Germinal center (tissue), 1 donor: ENCODE results near the gene PAGE4.

Experiments used
- DNase-seq: peaks from one replicate; pipeline ENCODE4 v3.0.0; 2012; ENCODE audit warnings: mixed read lengths, low spot score

Gene PAGE4

DNA sequence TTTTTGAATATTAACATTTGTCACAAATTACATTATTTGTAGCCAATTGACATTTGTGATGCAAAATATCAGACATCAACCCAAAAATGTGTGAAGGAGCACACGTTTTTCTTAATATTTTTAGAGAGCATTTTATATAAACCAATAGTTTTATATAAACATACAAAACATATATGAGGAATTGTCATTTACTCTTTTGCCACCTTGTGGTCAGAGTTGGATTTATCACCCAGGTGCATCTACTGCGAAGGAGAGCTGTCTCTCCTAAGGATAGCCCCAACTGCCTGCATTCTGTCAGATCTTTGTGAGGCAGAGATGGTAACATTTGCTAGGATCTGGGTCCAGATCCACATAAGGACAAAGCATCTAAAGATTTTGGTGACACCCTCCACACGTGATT lies 47.6 kb downstream of the PAGE4 start:
- DNase-seq, result peak; percentile 40

DNA sequence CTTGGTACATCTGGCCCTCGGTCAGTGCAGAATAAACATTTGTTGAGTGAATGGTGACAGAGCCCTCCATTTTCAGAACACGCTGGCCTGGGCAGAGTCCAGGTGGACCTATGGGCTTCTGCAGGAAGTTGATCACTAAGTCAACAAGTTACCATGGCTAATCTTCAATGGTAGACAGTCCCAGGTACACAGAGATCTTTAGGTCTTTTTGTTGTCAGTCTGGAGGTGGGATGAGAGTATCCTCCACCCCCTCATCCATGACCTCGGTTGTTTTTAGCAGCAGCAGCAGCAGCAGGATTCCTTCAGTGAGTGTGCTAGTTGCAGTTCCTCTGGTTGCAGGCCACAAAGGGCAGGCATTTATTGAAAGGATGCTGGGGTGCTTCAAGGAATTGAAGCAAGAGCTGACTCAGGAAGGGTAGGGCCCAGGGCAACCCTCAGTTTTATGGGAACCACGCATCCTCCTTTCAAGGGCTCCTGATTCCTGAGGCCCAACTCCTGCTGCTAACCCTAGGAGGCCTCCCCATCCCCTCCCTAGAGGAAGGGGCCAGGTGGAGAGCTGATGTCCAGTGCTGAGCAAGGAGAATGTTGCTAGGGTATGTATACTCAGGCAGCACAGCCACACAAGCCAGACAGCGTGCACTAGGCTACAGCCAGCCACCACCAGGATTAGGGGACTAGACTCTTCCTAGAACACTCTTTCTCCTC lies 48.4 kb downstream of the PAGE4 start:
- no peak for DNase-seq

DNA sequence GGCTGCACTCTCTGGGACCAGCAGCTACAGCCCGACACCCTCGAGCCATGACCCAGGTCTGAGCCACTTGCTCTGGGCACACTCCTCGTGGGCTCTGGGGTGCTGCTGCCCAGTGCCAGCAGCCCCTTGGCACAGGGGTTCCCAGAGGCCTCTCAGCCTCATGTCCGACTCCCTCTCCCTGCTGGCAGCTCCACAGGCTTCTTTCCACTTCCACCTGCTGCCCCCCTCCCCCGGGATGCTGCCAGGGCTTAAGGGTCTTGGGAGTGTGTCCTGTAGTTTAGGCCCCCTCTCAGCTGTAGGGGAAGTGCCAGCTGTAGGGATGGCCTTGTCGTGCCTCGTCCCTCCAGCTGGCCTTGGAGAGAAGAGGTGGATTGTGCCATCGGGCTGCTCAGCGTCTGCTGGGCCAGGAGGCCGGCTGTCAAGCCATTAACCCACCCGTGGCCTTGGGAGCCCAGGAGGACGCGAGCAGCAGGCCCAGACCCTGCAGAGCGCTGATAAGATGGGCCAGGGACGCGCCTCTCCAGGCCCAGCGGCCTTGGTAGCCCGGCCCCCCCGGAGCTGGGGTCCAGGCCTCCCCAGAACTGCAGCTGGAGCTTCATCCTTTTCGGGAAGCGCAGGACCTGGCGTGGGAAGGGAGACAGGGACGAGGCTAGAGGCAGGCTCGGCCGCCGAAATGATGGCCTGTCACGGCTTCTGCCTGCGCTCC lies 49.2 kb downstream of the PAGE4 start:
- no peak for DNase-seq

DNA sequence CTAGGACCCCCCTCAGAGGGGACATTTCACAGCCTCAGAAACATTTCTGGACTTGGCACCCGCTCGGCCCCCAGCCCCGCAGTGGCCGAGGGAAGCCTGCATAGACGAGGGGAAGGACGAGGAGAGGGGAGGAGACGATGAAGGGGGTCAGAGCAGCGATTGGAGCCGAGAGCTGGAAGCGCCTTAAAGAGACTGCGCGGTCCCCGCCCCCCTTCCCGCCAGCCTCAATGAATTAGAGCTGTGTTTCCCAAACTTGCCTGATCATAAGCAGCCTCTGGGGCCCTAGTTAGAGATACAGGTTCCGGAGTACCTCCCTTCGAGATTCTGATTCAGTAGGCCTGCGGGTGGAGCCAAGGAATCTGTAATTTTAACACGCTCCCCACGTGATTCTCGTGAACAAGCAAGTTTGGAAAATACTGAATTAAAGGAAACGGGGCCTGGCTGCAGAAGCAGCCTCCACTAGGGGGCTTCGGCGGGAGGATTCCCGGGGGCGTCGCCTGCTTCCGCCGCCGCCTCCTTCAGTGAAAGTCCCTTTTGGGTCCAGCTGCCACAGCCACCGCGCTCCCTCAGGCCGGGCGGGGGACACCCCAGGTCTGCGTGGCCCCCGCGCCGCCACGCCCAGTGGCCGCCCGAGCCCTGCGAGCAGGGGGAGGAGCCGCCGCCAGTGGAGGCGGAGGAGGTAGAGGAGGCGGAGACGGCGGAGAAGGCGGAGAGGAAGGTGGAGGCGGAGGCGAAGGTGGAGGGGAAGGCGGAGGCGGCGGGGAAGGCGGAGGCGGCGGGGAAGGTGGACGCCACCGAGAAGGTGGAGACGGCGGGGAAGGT lies 49.9 kb downstream of the PAGE4 start, which contains the start of gene USP27X:
TSS of gene USP27X (plus strand) at position 651 of the 822 bp plus-strand sequence. CDS start 824 bp downstream, outside the sequence.
- DNase-seq, result peak; percentile 71

DNA sequence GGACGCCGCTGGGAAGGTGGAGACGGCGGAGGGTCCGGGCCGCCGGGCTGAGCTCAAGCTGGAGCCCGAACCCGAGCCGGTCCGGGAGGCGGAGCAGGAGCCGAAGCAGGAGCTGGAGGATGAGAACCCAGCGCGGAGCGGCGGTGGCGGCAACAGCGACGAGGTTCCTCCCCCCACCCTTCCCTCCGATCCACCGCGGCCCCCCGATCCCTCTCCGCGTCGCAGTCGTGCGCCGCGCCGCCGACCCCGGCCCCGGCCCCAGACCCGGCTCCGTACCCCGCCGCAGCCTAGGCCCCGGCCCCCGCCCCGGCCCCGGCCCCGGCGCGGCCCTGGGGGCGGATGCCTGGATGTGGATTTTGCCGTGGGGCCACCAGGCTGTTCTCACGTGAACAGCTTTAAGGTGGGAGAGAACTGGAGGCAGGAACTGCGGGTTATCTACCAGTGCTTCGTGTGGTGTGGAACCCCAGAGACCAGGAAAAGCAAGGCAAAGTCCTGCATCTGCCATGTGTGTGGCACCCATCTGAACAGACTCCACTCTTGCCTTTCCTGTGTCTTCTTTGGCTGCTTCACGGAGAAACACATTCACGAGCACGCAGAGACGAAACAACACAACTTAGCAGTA lies 50.7 kb downstream of the PAGE4 start:
- peak; percentile 6 for DNase-seq

DNA sequence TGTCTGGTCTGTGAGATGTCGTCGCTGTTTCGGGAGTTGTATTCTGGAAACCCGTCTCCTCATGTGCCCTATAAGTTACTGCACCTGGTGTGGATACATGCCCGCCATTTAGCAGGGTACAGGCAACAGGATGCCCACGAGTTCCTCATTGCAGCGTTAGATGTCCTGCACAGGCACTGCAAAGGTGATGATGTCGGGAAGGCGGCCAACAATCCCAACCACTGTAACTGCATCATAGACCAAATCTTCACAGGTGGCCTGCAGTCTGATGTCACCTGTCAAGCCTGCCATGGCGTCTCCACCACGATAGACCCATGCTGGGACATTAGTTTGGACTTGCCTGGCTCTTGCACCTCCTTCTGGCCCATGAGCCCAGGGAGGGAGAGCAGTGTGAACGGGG lies 51.6 kb downstream of the PAGE4 start:
- DNase-seq, result no peak
